ENCODE data around the gene GALR1.

Gene GALR1, protein sequence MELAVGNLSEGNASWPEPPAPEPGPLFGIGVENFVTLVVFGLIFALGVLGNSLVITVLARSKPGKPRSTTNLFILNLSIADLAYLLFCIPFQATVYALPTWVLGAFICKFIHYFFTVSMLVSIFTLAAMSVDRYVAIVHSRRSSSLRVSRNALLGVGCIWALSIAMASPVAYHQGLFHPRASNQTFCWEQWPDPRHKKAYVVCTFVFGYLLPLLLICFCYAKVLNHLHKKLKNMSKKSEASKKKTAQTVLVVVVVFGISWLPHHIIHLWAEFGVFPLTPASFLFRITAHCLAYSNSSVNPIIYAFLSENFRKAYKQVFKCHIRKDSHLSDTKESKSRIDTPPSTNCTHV

GRCh38 chr18:77249569-77250500 is at the start of gene GALR1:
Gene GALR1 (plus strand): TSS chr18:77249848. CDS start chr18:77250549, 701 bp downstream.
- Histone ChIP-seq H3K27me3 (ENCODE audit: insufficient read depth, low read length) (peaks cover 88% of the 10 kb centered on the region), H3K27ac (ENCODE audit: low read depth, low read length) (no peak within 1 kb of the TSS), H3K79me2 (ENCODE audit: control insufficient read depth, insufficient read depth, low read length, unreplicated experiment) (no peaks in the 10 kb centered on the region), H3K36me3 (ENCODE audit: insufficient read depth, low read length) (no peaks in the 10 kb centered on the region), H3K4me1 (ENCODE audit: control insufficient read depth, insufficient read depth, low read length, unreplicated experiment) (peaks cover 2% of the 10 kb centered on the region), H3K4me3 (ENCODE audit: low read depth, low read length) (peak within 1 kb of the TSS; percentile 76), H2AFZ (ENCODE audit: low read length, unreplicated experiment) (peak within 1 kb of the TSS; percentile 86)

DNA sequence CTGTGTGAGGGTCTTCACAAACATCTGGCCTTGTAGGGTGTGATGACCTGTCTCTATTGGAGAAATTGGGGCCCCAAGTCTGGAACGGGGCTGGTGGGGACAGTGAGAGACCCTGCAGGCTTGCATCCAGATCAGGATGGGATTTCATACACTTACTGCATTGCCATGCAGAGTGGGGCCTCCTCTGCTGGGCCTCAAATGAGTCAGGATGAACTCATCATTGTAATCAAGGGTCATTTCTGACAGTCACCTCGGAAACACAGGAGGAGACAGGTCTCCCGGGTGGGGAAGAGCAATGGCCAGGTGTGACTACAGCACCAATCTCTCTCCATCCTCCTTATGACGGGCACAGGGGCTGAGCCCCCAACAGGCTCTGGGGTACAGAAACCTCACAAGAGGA is 48.1 kb upstream of the GALR1 start:
- Histone ChIP-seq H2AFZ (ENCODE audit: low read length, unreplicated experiment) (no peak overlapping the region), H3K36me3 (ENCODE audit: insufficient read depth, low read length) (no peaks in the 10 kb centered on the region), H3K79me2 (ENCODE audit: control insufficient read depth, insufficient read depth, low read length, unreplicated experiment) (no peaks in the 10 kb centered on the region), H3K27me3 (ENCODE audit: insufficient read depth, low read length) (no peaks in the 10 kb centered on the region), H3K4me3 (ENCODE audit: low read depth, low read length) (no peak overlapping the region), H3K27ac (ENCODE audit: low read depth, low read length) (no peak overlapping the region), H3K4me1 (ENCODE audit: control insufficient read depth, insufficient read depth, low read length, unreplicated experiment) (peaks cover 14% of the 10 kb centered on the region)

- Histone ChIP-seq H2AFZ (ENCODE audit: low read length, unreplicated experiment) (no peak overlapping the region), H3K79me2 (ENCODE audit: control insufficient read depth, insufficient read depth, low read length, unreplicated experiment) (no peaks in the 10 kb centered on the region), H3K27me3 (ENCODE audit: insufficient read depth, low read length) (no peaks in the 10 kb centered on the region), H3K4me1 (ENCODE audit: control insufficient read depth, insufficient read depth, low read length, unreplicated experiment) (peaks cover 22% of the 10 kb centered on the region), H3K27ac (ENCODE audit: low read depth, low read length) (no peak overlapping the region), H3K36me3 (ENCODE audit: insufficient read depth, low read length) (no peaks in the 10 kb centered on the region), H3K4me3 (ENCODE audit: low read depth, low read length) (no peak overlapping the region)
These were observed 47.3 kb upstream of the GALR1 start for GRCh38 chr18:77202329-77202728.

GRCh38 chr18:77203071-77203470 is 46.6 kb upstream of the GALR1 start:
- no peaks in the 10 kb centered on the region for H3K79me2 ChIP-seq (ENCODE audit: control insufficient read depth, insufficient read depth, low read length, unreplicated experiment)
- no peak overlapping the region for H3K4me3 ChIP-seq (ENCODE audit: low read depth, low read length)
- no peak overlapping the region for H2AFZ ChIP-seq (ENCODE audit: low read length, unreplicated experiment)
- H3K27me3 ChIP-seq (ENCODE audit: insufficient read depth, low read length) = no peaks in the 10 kb centered on the region
- no peak overlapping the region for H3K27ac ChIP-seq (ENCODE audit: low read depth, low read length)
- H3K36me3 ChIP-seq (ENCODE audit: insufficient read depth, low read length) = no peaks in the 10 kb centered on the region
- H3K4me1 ChIP-seq (ENCODE audit: control insufficient read depth, insufficient read depth, low read length, unreplicated experiment) = peaks cover 27% of the 10 kb centered on the region

DNA sequence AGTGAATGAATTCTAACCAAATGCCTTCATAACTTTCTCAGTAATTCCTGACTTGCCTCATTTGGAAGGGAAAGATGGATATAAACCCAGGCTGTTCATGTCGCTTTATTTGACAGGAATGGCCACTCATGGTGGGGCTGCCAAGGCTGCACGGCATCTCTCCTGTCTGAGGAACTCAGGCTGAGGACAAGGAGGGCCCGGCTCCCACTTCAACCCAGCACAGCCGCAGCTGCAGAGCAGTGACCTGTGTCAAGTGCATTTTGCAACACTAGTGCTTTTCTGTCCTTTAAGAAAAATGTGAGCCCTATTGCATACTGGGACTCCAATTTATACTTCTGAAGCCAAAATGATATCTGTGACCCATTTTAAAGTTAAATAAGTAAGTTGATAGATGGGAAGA is 45.8 kb upstream of the GALR1 start:
- H3K27me3 ChIP-seq (ENCODE audit: insufficient read depth, low read length) = no peaks in the 10 kb centered on the region
- no peak overlapping the region for H3K27ac ChIP-seq (ENCODE audit: low read depth, low read length)

DNA sequence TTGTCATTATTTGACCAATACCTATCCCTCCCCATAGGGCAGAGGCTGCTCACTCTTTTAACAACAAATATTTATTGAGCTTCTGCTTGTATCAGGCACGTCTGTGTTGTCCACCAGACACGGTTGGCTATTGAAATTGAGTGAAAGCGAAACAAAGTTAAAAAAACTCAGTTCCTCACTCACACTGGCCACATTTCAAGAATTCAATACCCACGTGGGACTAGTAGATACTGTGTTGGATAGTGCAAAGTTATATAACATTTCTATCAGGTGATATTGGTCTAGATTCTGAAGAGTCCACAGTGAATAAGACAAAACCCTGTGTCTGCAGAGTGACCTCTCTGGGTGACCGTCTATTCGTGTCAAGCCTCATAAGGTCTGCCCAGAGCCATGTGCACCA is 43.9 kb upstream of the GALR1 start:
- Histone ChIP-seq H3K36me3 (ENCODE audit: insufficient read depth, low read length) (no peaks in the 10 kb centered on the region), H3K4me1 (ENCODE audit: control insufficient read depth, insufficient read depth, low read length, unreplicated experiment) (peaks cover 45% of the 10 kb centered on the region), H3K79me2 (ENCODE audit: control insufficient read depth, insufficient read depth, low read length, unreplicated experiment) (no peaks in the 10 kb centered on the region), H3K27ac (ENCODE audit: low read depth, low read length) (no peak overlapping the region), H3K4me3 (ENCODE audit: low read depth, low read length) (no peak overlapping the region), H2AFZ (ENCODE audit: low read length, unreplicated experiment) (no peak overlapping the region), H3K27me3 (ENCODE audit: insufficient read depth, low read length) (no peaks in the 10 kb centered on the region)

More for the DNA sequence above, 45.8 kb upstream of the GALR1 start:
- no peaks in the 10 kb centered on the region for H3K36me3 ChIP-seq (ENCODE audit: insufficient read depth, low read length)
- no peak overlapping the region for H3K4me3 ChIP-seq (ENCODE audit: low read depth, low read length)
- H2AFZ ChIP-seq (ENCODE audit: low read length, unreplicated experiment) = no peak overlapping the region
- peaks cover 33% of the 10 kb centered on the region for H3K4me1 ChIP-seq (ENCODE audit: control insufficient read depth, insufficient read depth, low read length, unreplicated experiment)
- H3K79me2 ChIP-seq (ENCODE audit: control insufficient read depth, insufficient read depth, low read length, unreplicated experiment) = no peaks in the 10 kb centered on the region

- H3K36me3 ChIP-seq (ENCODE audit: insufficient read depth, low read length) = no peaks in the 10 kb centered on the region
- peak overlapping the region; percentile 87 for H2AFZ ChIP-seq (ENCODE audit: low read length, unreplicated experiment)
- H3K4me1 ChIP-seq (ENCODE audit: control insufficient read depth, insufficient read depth, low read length, unreplicated experiment) = peaks cover 42% of the 10 kb centered on the region
- H3K27ac ChIP-seq (ENCODE audit: low read depth, low read length) = peak overlapping the region; percentile 87
- no peaks in the 10 kb centered on the region for H3K27me3 ChIP-seq (ENCODE audit: insufficient read depth, low read length)
- no peaks in the 10 kb centered on the region for H3K79me2 ChIP-seq (ENCODE audit: control insufficient read depth, insufficient read depth, low read length, unreplicated experiment)
- peak overlapping the region; percentile 43; the same call in 1 of the 2 replicates for H3K4me3 ChIP-seq (ENCODE audit: low read depth, low read length)
These were observed 42.8 kb upstream of the GALR1 start for GRCh38 chr18:77206676-77207374.

DNA sequence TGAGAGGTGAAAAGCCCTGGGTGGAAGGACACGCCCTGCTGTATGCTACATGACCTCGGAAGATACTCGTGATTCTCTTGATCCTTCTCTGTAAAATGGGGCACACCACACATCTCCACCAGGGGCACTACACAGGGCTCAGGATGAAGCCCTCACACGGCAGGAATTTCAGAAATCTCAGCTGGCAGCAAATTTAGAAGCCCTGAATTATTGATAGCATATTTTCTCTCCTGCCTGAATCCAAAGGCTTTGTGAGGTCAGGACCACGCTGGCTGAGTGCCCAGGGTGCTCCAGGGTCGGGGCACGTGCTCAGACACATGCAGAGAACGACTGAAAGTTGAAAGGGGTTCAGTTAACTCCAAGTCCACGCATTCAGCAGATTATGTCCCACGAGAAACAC is 42.1 kb upstream of the GALR1 start:
- Histone ChIP-seq H3K79me2 (ENCODE audit: control insufficient read depth, insufficient read depth, low read length, unreplicated experiment) (no peaks in the 10 kb centered on the region), H2AFZ (ENCODE audit: low read length, unreplicated experiment) (peak overlapping the region; percentile 87), H3K4me3 (ENCODE audit: low read depth, low read length) (0 out of 2 replicates have a peak overlapping the region, but pooled peaks have one; percentile 43)

GRCh38 chr18:77208964-77209363 is 40.7 kb upstream of the GALR1 start:
- H3K27ac ChIP-seq (ENCODE audit: low read depth, low read length) = peak overlapping the region; percentile 87
- peak overlapping the region; percentile 98 for H2AFZ ChIP-seq (ENCODE audit: low read length, unreplicated experiment)
- H3K79me2 ChIP-seq (ENCODE audit: control insufficient read depth, insufficient read depth, low read length, unreplicated experiment) = no peaks in the 10 kb centered on the region
- H3K4me1 ChIP-seq (ENCODE audit: control insufficient read depth, insufficient read depth, low read length, unreplicated experiment) = peaks cover 42% of the 10 kb centered on the region
- no peaks in the 10 kb centered on the region for H3K36me3 ChIP-seq (ENCODE audit: insufficient read depth, low read length)
- H3K4me3 ChIP-seq (ENCODE audit: low read depth, low read length) = peak overlapping the region; percentile 52
- no peaks in the 10 kb centered on the region for H3K27me3 ChIP-seq (ENCODE audit: insufficient read depth, low read length)

More for the DNA sequence above, 42.1 kb upstream of the GALR1 start:
- H3K4me1 ChIP-seq (ENCODE audit: control insufficient read depth, insufficient read depth, low read length, unreplicated experiment) = peaks cover 42% of the 10 kb centered on the region
- H3K27me3 ChIP-seq (ENCODE audit: insufficient read depth, low read length) = no peaks in the 10 kb centered on the region
- H3K27ac ChIP-seq (ENCODE audit: low read depth, low read length) = peak overlapping the region; percentile 87
- H3K36me3 ChIP-seq (ENCODE audit: insufficient read depth, low read length) = no peaks in the 10 kb centered on the region

DNA sequence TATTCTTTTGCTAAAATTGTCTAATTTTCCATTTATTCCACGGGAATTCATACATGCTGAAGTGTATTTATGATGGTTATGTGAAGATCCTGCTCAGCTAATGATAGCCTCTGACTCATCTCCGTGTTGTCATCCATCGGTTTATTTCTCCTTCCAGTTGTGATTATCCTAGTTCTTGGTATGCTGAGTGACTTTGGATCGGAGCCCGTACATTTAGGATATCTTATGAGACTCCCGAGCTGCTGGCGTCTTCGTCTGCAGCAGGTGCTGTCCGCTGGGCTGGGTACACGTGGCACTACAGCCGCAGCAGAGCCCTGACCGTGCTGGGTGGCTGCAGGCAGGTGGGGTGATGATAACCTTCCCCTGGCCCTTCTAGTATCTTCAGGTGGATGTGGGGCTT is 40.1 kb upstream of the GALR1 start:
- H3K36me3 ChIP-seq (ENCODE audit: insufficient read depth, low read length) = no peaks in the 10 kb centered on the region
- H3K79me2 ChIP-seq (ENCODE audit: control insufficient read depth, insufficient read depth, low read length, unreplicated experiment) = no peaks in the 10 kb centered on the region
- H3K4me3 ChIP-seq (ENCODE audit: low read depth, low read length) = peak overlapping the region; percentile 52; the same call in 1 of the 2 replicates
- H2AFZ ChIP-seq (ENCODE audit: low read length, unreplicated experiment) = no peak overlapping the region
- H3K27me3 ChIP-seq (ENCODE audit: insufficient read depth, low read length) = no peaks in the 10 kb centered on the region
- H3K27ac ChIP-seq (ENCODE audit: low read depth, low read length) = peak overlapping the region; percentile 87
- H3K4me1 ChIP-seq (ENCODE audit: control insufficient read depth, insufficient read depth, low read length, unreplicated experiment) = peaks cover 42% of the 10 kb centered on the region
